Measurements from ENCODE around the gene MAN2A1.

MAN2A1 gene

DNA sequence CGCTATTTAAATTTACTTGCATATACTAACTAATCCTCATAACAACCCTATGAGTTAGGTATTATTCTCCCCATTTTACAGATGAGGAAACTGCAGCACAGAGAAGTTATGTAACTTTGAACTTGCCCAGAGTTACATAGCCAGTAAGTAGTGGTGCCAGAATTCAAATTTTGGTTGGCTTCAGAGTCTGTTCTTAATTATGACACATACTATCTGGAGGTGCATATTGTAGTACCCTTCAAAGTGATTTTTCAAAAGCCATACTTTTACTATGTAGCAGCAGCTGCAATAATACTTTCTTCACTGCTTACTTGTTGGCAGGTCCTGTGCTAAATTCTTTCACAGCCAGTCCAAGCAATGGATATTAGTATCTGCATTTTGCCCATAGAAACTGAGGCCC is 16.4 kb downstream of the MAN2A1 start:
- no peak for DNase-seq (ENCODE audit: low spot score)

GRCh38 chr5:109707531-109707930 is 17.8 kb downstream of the MAN2A1 start:
- DNase-seq (ENCODE audit: low spot score), result no peak

DNA sequence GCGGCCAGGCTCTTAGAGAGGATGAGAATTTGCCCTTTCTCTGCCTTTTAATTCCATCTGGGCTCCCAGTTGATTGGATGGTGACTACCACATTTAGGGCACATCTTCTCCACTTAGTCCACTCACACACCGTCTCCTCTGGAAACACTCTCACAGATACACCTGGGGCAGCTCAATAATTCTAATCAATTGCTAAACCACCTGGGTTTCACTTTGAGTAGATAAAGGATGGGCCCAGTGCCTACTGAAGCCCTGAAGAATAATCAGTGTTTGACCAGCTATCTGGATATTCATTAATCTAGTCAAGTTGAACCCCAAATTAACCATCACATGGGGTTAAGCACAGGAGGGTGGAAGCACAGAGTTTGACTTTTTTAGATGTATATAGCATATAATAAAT is 19.1 kb downstream of the MAN2A1 start:
- no peak for DNase-seq (ENCODE audit: low spot score)

- no peak for DNase-seq (ENCODE audit: low spot score)
These were observed 19.5 kb downstream of the MAN2A1 start for GRCh38 chr5:109709225-109709624.

GRCh38 chr5:109711673-109712072 is 21.9 kb downstream of the MAN2A1 start:
- no peak for DNase-seq (ENCODE audit: low spot score)

DNA sequence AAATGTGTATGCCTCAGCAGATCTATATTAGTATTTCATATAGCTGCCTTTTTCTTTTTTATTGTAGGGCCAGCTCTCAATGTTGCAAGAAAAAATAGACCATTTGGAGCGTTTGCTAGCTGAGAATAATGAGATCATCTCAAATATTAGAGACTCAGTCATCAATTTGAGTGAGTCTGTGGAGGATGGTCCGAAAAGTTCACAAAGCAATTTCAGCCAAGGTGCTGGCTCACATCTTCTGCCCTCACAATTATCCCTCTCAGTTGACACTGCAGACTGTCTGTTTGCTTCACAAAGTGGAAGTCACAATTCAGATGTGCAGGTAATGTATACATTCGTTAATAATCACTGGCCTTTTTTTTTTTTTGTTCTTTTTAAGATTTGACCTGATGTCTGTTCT is 23.7 kb downstream of the MAN2A1 start:
- no peak for DNase-seq (ENCODE audit: low spot score)

- no peak for DNase-seq (ENCODE audit: low spot score)
These were observed 24.9 kb downstream of the MAN2A1 start for GRCh38 chr5:109714592-109714991.

DNA sequence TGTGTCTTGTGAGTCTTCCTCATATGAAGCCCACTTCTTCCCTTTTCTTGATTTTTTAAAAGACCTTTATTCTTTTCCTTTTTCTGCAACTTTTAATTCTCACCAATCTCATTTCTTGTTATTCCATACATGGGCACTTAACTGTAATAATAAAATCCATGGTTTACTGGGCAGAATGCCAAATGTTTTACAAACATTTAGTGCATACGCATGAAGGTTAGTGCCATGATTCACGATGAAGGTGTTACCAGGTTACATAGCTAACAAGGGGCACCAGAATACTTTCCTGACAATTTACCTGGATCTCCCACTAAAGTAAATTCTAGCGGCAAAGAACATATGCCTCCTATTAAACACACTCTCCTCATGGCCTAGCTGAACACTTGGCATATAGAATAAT is 28.5 kb downstream of the MAN2A1 start:
- DNase-seq (ENCODE audit: low spot score), result no peak

- no peak for DNase-seq (ENCODE audit: low spot score)
These were observed 28.9 kb downstream of the MAN2A1 start for GRCh38 chr5:109718632-109719031.

DNA sequence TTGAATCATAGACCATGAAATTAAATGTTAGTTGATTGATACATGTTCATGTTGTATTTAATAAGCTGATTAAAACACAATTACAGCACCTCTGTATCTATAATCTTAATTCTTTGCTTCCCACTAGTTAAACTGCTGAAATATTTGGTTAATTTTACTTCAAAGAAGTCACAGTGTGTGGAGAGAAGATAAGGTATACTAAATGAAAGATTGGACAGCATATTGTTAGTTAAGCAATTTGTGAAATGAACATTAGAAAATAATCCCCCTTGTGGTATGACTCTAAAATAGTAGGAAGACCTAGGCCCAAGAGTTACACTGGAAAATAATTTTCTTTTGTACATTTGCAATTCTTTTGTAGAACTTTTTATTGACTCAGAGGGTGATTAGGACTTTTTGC is 30.3 kb downstream of the MAN2A1 start:
- no peak for DNase-seq (ENCODE audit: low spot score)

GRCh38 chr5:109721741-109722140 is 32.0 kb downstream of the MAN2A1 start:
- no peak for DNase-seq (ENCODE audit: low spot score)

GRCh38 chr5:109723606-109724005 is 33.9 kb downstream of the MAN2A1 start:
- no peak for DNase-seq (ENCODE audit: low spot score)

DNA sequence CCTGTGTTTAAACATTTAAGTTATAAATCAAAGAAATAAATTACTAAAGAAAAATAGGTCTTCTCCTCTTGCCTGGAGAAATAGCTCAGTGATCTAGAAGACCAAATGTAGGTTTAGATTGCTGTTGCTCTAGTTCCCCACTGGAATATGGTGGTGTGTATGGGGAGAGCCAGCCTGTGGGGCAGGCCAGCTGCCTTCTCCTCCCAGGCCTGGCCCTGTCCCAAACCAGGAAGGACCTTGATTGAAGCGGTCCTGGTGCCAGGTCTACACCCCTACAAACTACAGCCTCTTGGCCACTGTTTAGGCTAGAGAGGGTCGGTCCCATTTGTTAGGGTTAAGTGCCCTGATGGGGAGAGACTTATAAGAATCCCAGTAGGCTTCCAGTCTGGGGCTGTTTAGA is 35.4 kb downstream of the MAN2A1 start:
- DNase-seq (ENCODE audit: low spot score), result no peak

GRCh38 chr5:109739741-109740728 is 50.3 kb downstream of the MAN2A1 start:
- DNase-seq (ENCODE audit: low spot score), result no peak

- no peak for DNase-seq (ENCODE audit: low spot score)
These were observed 51.2 kb downstream of the MAN2A1 start for GRCh38 chr5:109740966-109741365.

GRCh38 chr5:109741390-109741789 is 51.7 kb downstream of the MAN2A1 start:
- no peak for DNase-seq (ENCODE audit: low spot score)

GRCh38 chr5:109743041-109743531 is 53.4 kb downstream of the MAN2A1 start:
- DNase-seq (ENCODE audit: low spot score), result no peak

DNA sequence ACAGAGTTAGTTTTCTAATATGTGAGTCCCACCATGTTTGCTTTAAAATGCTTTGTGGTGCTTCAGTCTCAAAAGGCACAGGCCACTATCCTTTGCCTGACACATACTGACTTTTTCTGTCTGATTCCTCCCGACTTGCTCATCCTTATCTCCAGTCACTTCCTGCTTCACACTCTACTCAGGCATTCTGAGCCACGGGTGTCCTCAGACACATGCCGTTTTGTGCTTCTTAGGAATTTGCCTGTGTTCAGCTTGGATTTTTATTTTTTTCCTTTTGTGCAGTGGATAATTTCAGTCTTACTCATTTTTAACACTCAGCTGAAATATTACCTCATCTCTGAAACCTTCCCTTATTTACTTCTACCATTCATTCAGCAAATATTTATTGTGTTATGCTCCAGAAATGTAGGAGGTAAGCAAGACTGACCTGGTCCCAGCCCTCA is 54.1 kb downstream of the MAN2A1 start:
- DNase-seq (ENCODE audit: low spot score), result peak; percentile 90

- DNase-seq (ENCODE audit: low spot score), result no peak
These were observed 54.5 kb downstream of the MAN2A1 start for GRCh38 chr5:109744261-109744660.

GRCh38 chr5:109748546-109748945 is 58.8 kb downstream of the MAN2A1 start:
- DNase-seq (ENCODE audit: low spot score), result peak; percentile 8

- DNase-seq (ENCODE audit: low spot score), result no peak
These were observed 60.7 kb downstream of the MAN2A1 start for GRCh38 chr5:109750463-109750862.

GRCh38 chr5:109753279-109753678 is 63.6 kb downstream of the MAN2A1 start:
- no peak for DNase-seq (ENCODE audit: low spot score)

DNA sequence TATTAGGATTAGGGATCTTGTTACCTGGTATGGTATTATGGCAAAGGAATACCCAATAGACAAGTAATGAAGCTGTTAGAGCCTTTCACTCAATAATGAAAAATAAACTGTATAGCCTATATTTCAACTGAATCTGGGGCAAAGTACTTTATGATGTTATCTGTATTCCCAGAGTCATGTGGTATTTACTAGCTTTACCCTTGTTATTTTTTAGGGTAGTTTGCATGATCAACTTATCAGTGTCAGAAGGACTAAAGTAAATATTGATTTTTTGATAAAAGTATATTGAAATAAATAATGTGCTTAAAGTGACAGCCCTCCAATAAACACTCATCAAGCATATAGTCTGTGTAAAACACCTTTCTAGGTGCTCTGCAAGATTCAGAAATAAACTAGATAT is 64.6 kb downstream of the MAN2A1 start:
- no peak for DNase-seq (ENCODE audit: low spot score)

DNA sequence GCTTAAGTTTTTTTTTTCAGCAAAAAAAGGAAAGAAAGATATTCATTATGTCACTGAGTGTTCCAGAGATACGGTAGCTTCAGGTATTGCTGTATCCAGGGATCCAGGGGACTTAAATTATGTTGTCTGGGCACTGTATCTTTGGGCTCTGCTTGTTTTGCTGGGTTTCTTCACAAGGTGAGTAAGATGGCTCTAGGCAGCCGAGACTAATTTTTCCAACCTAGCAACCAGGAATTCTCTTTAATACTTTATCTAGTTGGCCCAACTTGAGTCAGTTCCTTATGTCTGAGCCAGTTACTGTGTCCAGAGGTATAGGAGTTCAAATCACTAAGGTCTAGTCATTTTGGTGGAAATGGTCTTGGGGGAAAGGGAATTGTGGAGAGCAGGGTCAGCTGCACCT is 66.0 kb downstream of the MAN2A1 start:
- no peak for DNase-seq (ENCODE audit: low spot score)

Measured in RKO (cell line).